HepG2 (cell line): Measurements from ENCODE around the gene FLAD1. TPM values are rescaled to one million over a fixed set of nuclear protein-coding genes. Genes with fewer than 3 reads are reported as not detected.
"Not testable (repeated sequence)": the region's sequence is repeated elsewhere in the genome, so short reads cannot be mapped to it uniquely, and the experiment has no call there.

Experiments
- ATAC-seq: fragments of 200-7000 bp; cut with Tn5 transposase; 3 replicates; pipeline ENCODE4 v1.9.1; 2020; ENCODE audit warnings: mild to moderate bottlenecking, moderate library complexity
- BruUV-seq: library from RNA; stranded (reverse); fragments of 400-500 nt; replicated peaks from 2 replicates; lab custom pipeline; 2021; lab: Mats Ljungman, UMichigan
- CTCF ChIA-PET: fragments of 300-600 bp; formaldehyde crosslinking; extraction: SDS; loops from one replicate; lab custom pipeline; 2021; ENCODE audit warnings: low total read pairs, inconsistent platforms, low intra/inter-chr PET ratio; lab: Yijun Ruan, JAX
- POLR2A ChIA-PET: fragments of 350-600 bp; sonication (Branson Sonifier 250); formaldehyde crosslinking; loops from one replicate; lab custom pipeline; 2020; ENCODE audit warnings: antibody characterized with exemption, inconsistent platforms; lab: Yijun Ruan, JAX
- DNase-seq: peaks from one replicate; pipeline ENCODE4 v3.0.0-alpha.2; 2015; ENCODE audit warnings: low spot score
- FAIRE-seq: peaks from 3 replicates; lab custom pipeline; 2011; peaks lifted over from hg19 to GRCh38; lab: Jason Lieb, UNC
- H2AFZ ChIP-seq: one replicate; pipeline ENCODE4 v1.6.1; 2011; ENCODE audit warnings: low read length, inconsistent platforms
- H3K27ac ChIP-seq: fragments of 300-600 bp; 3 replicates; pipeline ENCODE4 v1.8.0; 2011; ENCODE audit warnings: mixed run types, mild to moderate bottlenecking, mixed read lengths, low read length, inconsistent platforms; ENCODE audit not compliant: insufficient read depth; ENCODE audit errors: extremely low read length
- H3K27me3 ChIP-seq, 2 experiments: fragments of 200-600 bp in 1 of 2; 2 replicates in 1 of 2; 3 replicates in 1 of 2; pipeline versions ENCODE4 v1.6.0 to v1.8.0; 2011; ENCODE audit warnings: low read length in 2 of 2, mild to moderate bottlenecking in 2 of 2, moderate library complexity in 2 of 2, inconsistent platforms in 1 of 2; ENCODE audit not compliant: insufficient read depth in 2 of 2, control insufficient read depth in 1 of 2
- H3K36me3 ChIP-seq, 2 experiments: fragments of 200-600 bp in 1 of 2; replicated peaks in 1 of 2; 2 replicates in 1 of 2; 3 replicates in 1 of 2; pipeline versions ENCODE4 v1.5.1 to v1.8.0; 2011; ENCODE audit warnings: low read length in 2 of 2, inconsistent platforms in 1 of 2; ENCODE audit not compliant: insufficient read depth in 2 of 2, control insufficient read depth in 1 of 2
- H3K4me1 ChIP-seq: 2 replicates; pipeline ENCODE4 v1.5.1; 2012; ENCODE audit warnings: low read length, inconsistent platforms; ENCODE audit not compliant: insufficient read depth
- H3K4me2 ChIP-seq: 2 replicates; pipeline ENCODE4 v1.6.0; 2011; ENCODE audit warnings: low read depth, low read length, inconsistent platforms
- H3K4me3 ChIP-seq, 3 experiments: fragments of 200-600 bp in 1 of 3; sonication (generic), shearing (Covaris generic) in 1 of 3; replicated peaks in 1 of 3; 2 replicates each; pipeline ENCODE4 v1.5.1; 2011 to 2016; ENCODE audit warnings: low read length in 3 of 3, inconsistent platforms in 2 of 3, low read depth in 2 of 3, mild to moderate bottlenecking in 2 of 3, control low read depth in 1 of 3, mixed read lengths in 1 of 3; ENCODE audit not compliant: insufficient read depth in 1 of 3
- H3K79me2 ChIP-seq: one replicate; pipeline ENCODE4 v1.6.1; 2011; ENCODE audit warnings: low read length, inconsistent platforms; ENCODE audit not compliant: insufficient read depth
- H3K9ac ChIP-seq: 2 replicates; pipeline ENCODE4 v1.6.0; 2011; ENCODE audit warnings: mild to moderate bottlenecking, low read depth, low read length, inconsistent platforms; ENCODE audit not compliant: insufficient read depth
- H3K9me3 ChIP-seq: 2 replicates; pipeline ENCODE4 v1.5.1; 2012; ENCODE audit warnings: mild to moderate bottlenecking, low read length
- H4K20me1 ChIP-seq: 2 replicates; pipeline ENCODE4 v1.6.0; 2011; ENCODE audit warnings: inconsistent platforms, mild to moderate bottlenecking, low read length, moderate library complexity; ENCODE audit not compliant: insufficient read depth
- ATF4 ChIP-seq, 2 experiments: fragments of 450-650 bp in 1 of 2; sonication (generic) in 1 of 2; formaldehyde crosslinking; IDR thresholded peaks; 2 replicates each; pipeline versions ENCODE4 v1.5.0 to v1.8.0; 2020 to 2022; ENCODE audit warnings: mild to moderate bottlenecking in 1 of 2, missing genetic modification reagents in 1 of 2
- CEBPB ChIP-seq: IDR thresholded peaks from 2 replicates; pipeline ENCODE4 v1.6.1; 2011; ENCODE audit warnings: low read depth, low read length, improper control_type of control experiment, borderline replicate concordance
- CEBPG ChIP-seq: IDR thresholded peaks from 2 replicates; pipeline ENCODE4 v1.6.1; 2016
- DZIP1 ChIP-seq: sonication (generic); formaldehyde crosslinking; IDR thresholded peaks from 2 replicates; pipeline ENCODE4 v1.5.0; 2020; ENCODE audit warnings: mild to moderate bottlenecking, missing genetic modification reagents
- HDAC6 ChIP-seq: fragments of 200-600 bp; sonication (generic); IDR thresholded peaks from 2 replicates; pipeline ENCODE4 v1.7.0; 2017; ENCODE audit warnings: mild to moderate bottlenecking, antibody characterized with exemption, low read length, low read depth
- SKI ChIP-seq: fragments of 450-650 bp; IDR thresholded peaks from one replicate; pipeline ENCODE4 v1.6.1; 2018; ENCODE audit warnings: mild to moderate bottlenecking; ENCODE audit not compliant: partially characterized antibody
- ZFP90 ChIP-seq: sonication (generic); formaldehyde crosslinking; IDR thresholded peaks from 2 replicates; pipeline ENCODE4 v1.8.0; 2022; ENCODE audit warnings: missing genetic modification reagents, mild to moderate bottlenecking, inconsistent platforms, borderline replicate concordance
- ZKSCAN8 ChIP-seq: IDR thresholded peaks from 2 replicates; pipeline ENCODE4 v1.6.1; 2016; ENCODE audit warnings: borderline replicate concordance, missing genetic modification reagents, missing compliant biosample characterization
- ZNF101 ChIP-seq: sonication (generic); formaldehyde crosslinking; IDR thresholded peaks from 2 replicates; pipeline ENCODE4 v1.4.0; 2020; ENCODE audit warnings: mild to moderate bottlenecking, low read depth, missing genetic modification reagents, borderline replicate concordance
- ZNF432 ChIP-seq: sonication (generic); formaldehyde crosslinking; IDR thresholded peaks from 2 replicates; pipeline ENCODE4 v1.5.0; 2020; ENCODE audit warnings: missing genetic modification reagents, mild to moderate bottlenecking, borderline replicate concordance
- ZNF441 ChIP-seq: sonication (generic); formaldehyde crosslinking; IDR thresholded peaks from 2 replicates; pipeline ENCODE4 v1.7.0; 2021; ENCODE audit warnings: missing genetic modification reagents, borderline replicate concordance
- ZNF784 ChIP-seq: sonication (generic); formaldehyde crosslinking; IDR thresholded peaks from 2 replicates; pipeline ENCODE4 v1.5.1; 2020; ENCODE audit warnings: missing genetic modification reagents, mild to moderate bottlenecking, borderline replicate concordance
- WGBS: methylation state at CpG from one replicate; pipeline ENCODE4 v1.1.6; 2017; ENCODE audit warnings: low lambda C conversion rate; 5-methylcytosine and 5-hydroxymethylcytosine counted together
- in situ Hi-C: cut with HindIII; loops from 2 replicates; pipeline ENCODE4 v1.10.0; 2017; ENCODE audit warnings: low pct_unique_long_range_greater_than_20kb; ENCODE audit not compliant: extremely low pct_ligation_motif_present
- intact Hi-C: fragments of 100-400 bp; cut with micrococcal nuclease; formaldehyde crosslinking; loops from one replicate; pipeline ENCODE4 v1.10.0; 2022; ENCODE audit not compliant: unreplicated experiment
- polyA plus RNA-seq, 8 experiments: library from polyadenylated mRNA; depleted of rRNA in 3 of 8; stranded (reverse) in 7 of 8; unstranded in 1 of 8; fragments of >200 nt; fragmentation: Illumina TruSeq in 4 of 8; extraction: Trizol in 4 of 8; gene quantifications; 2 replicates each; pipeline versions ENCODE4 v1.2.1 to v1.2.3, GENCODE V29; 2011 to 2016; ENCODE audit warnings: low read depth in 4 of 8, missing spikeins in 1 of 8, mixed read lengths in 1 of 8; ENCODE audit not compliant: insufficient read depth in 1 of 8
- total RNA-seq, 5 experiments: library from RNA; depleted of rRNA; stranded (reverse); fragments of >200 nt; fragmentation: Illumina TruSeq; extraction: Trizol; gene quantifications; 2 replicates each; pipeline ENCODE4 v1.2.3, GENCODE V29; 2016; ENCODE audit warnings: low read depth in 1 of 5

Gene FLAD1
- total and polyA plus RNA-seq, 2 of the 13 experiments (the other 11 are each of a cell fraction or from before 2014, with no cell fraction given): 25.9 to 32.8 TPM

GRCh38 chr1:154986736-154987135 is 3.6 kb downstream of the FLAD1 start:
- peaks cover 45% of the 10 kb centered on the region for H3K4me1 ChIP-seq
- FAIRE-seq, DNase-seq, H4K20me1 ChIP-seq, ATAC-seq, H3K4me3 ChIP-seq, BruUV-seq, H2AFZ ChIP-seq, H3K4me2 ChIP-seq, CTCF ChIA-PET, H3K9ac ChIP-seq, H3K9me3 ChIP-seq, H3K27ac ChIP-seq, intact Hi-C loops, H3K27me3 ChIP-seq, in situ Hi-C loops: not testable (repeated sequence)
- 98% methylated on average over 4 of the region's 4 CpGs for WGBS
- POLR2A ChIA-PET: interaction anchor here (1.7 to 2.1 kb wide), 2 partner anchors 14 to 16 kb away, joined by 6 to 7 read pairs; partner anchors contain the start of gene SHC1
- H3K79me2 ChIP-seq: peaks cover 18% of the 10 kb centered on the region
- peaks cover 5 to 18% of the 10 kb centered on the region in 2 experiments; a peak in 2 of 5 replicates for H3K36me3 ChIP-seq

- BruUV-seq: no TSS peak
- no peak overlapping the region for H2AFZ ChIP-seq
- DNase-seq: no peak
- H3K4me3 ChIP-seq: no peak overlapping the region
- no peak overlapping the region for H3K27ac ChIP-seq
- H3K9ac ChIP-seq: no peak overlapping the region
- in situ Hi-C loops (no loop called here), intact Hi-C loops (no loop called here)
- no peaks in the 10 kb centered on the region for H3K27me3 ChIP-seq
- no peaks in the 10 kb centered on the region for H3K9me3 ChIP-seq
- ChIA-PET POLR2A (interaction anchor here (1.2 to 2.1 kb wide), 9 partner anchors 12 to 76 kb away, joined by 3 to 8 read pairs (median 5); partner anchors contain the start of genes EFNA4, PBXIP1 and SHC1), CTCF (interaction anchor here (2.1 kb wide), 1 partner anchor 30 kb away, joined by 13 read pairs; no protein-coding TSS in a partner anchor)
- peaks cover 43% of the 10 kb centered on the region for H3K4me1 ChIP-seq
- H3K36me3 ChIP-seq: peaks cover 5 to 18% of the 10 kb centered on the region in 2 experiments; a peak in 2 of 5 replicates
- ATAC-seq: no peak
- H3K4me2 ChIP-seq: no peak overlapping the region
- no peak for FAIRE-seq
- H4K20me1 ChIP-seq: no peaks in the 10 kb centered on the region
- peaks cover 18% of the 10 kb centered on the region for H3K79me2 ChIP-seq
- 64% methylated on average over 6 of the region's 6 CpGs for WGBS
- TF ChIP-seq CEBPB: peak; percentile 75
- no peak for TF ChIP-seq ZNF101 (CRISPR knock-in tag)
- no peak for TF ChIP-seq ZFP90 (CRISPR knock-in tag)
- no peak for TF ChIP-seq SKI
- no peak for TF ChIP-seq ZNF432 (CRISPR knock-in tag)
- TF ChIP-seq DZIP1: no peak
- TF ChIP-seq CEBPG (CRISPR knock-in tag): peak; percentile 68
- TF ChIP-seq ATF4 (CRISPR knock-in tag; IDR thresholded peaks at IDR 0.05): peak in 1 of 2 experiments; percentile 49; a peak in 2 of 4 replicates
- TF ChIP-seq ZNF441 (CRISPR knock-in tag): no peak
- peak; percentile 92; the same call in 1 of the 2 replicates for TF ChIP-seq ZKSCAN8 (CRISPR knock-in tag)
- no peak for TF ChIP-seq HDAC6
- TF ChIP-seq ZNF784: no peak
These were observed 4.2 kb downstream of the FLAD1 start for GRCh38 chr1:154987326-154987725.
